Left lung (tissue), 10 donors: ENCODE results near the gene GZMB. TPM values are rescaled to one million over a fixed set of nuclear protein-coding genes. Genes with fewer than 3 reads are reported as not detected.
"Not testable (repeated sequence)": the region's sequence is repeated elsewhere in the genome, so short reads cannot be mapped to it uniquely, and the experiment has no call there.

Source experiments
- ATAC-seq: fragments of 200-7000 bp; cut with Tn5 transposase; one replicate; pipeline ENCODE4 v1.9.1; 2020; ENCODE audit warnings: moderate library complexity
- DNase-seq, 4 donors: peaks; one replicate each; pipeline ENCODE4 v3.0.0-alpha.2; 2013 to 2020
- H3K27ac ChIP-seq, 2 donors: fragments of 200-600 bp; sonication (generic) in 1 of 2; one replicate each; pipeline versions ENCODE4 v1.5.0 to v1.8.0; 2020 to 2021
- H3K27me3 ChIP-seq, 2 donors: fragments of 200-600 bp; sonication (generic) in 1 of 2; one replicate each; pipeline versions ENCODE4 v1.5.0 to v1.8.0; 2020 to 2021
- H3K36me3 ChIP-seq, 2 donors: fragments of 200-600 bp; sonication (generic) in 1 of 2; one replicate each; pipeline versions ENCODE4 v1.5.0 to v1.8.0; 2020 to 2021
- H3K4me1 ChIP-seq, 2 donors: fragments of 200-600 bp; one replicate each; pipeline ENCODE4 v1.8.0; 2021
- H3K4me3 ChIP-seq, 2 donors: fragments of 200-600 bp; sonication (generic) in 1 of 2; one replicate each; pipeline versions ENCODE4 v1.5.0 to v1.8.0; 2020 to 2021; ENCODE audit warnings: mild to moderate bottlenecking in 1 of 2
- H3K9me3 ChIP-seq, 2 donors: fragments of 200-600 bp; sonication (generic) in 1 of 2; one replicate each; pipeline versions ENCODE4 v1.5.0 to v1.8.0; 2020 to 2021
- CTCF ChIP-seq, 2 donors: fragments of 200-600 bp; sonication (generic) in 1 of 2; IDR thresholded peaks; one replicate each; pipeline versions ENCODE4 v1.5.0 to v1.8.0; 2021; ENCODE audit warnings: antibody characterized with exemption in 2 of 2
- intact Hi-C, 2 donors: fragments of 100-400 bp; cut with DNase I; formaldehyde crosslinking; loops; one replicate each; pipeline versions ENCODE4 v1.11.2 to v1.14.2; 2022
- polyA plus RNA-seq, 6 donors: library from polyadenylated mRNA; unstranded; fragments of 120-200 nt; gene quantifications; one replicate each; pipeline ENCODE4 v1.2.1, GENCODE V29; 2013; ENCODE audit not compliant: insufficient read length in 6 of 6
- total RNA-seq, 2 donors: library from RNA; stranded (reverse); fragmentation: NEBNext Ultra II Directional; extraction: Animal tissue kit (Norgen Biotek cat#: 25700); gene quantifications; one replicate each; pipeline ENCODE4 v1.2.1, GENCODE V29; 2021
- donor health status: DM: no; HTN: yes; CAD: no.
- donor health status: DM: no; HTN: no; CAD: no.

Gene GZMB
- total and polyA plus RNA-seq, 8 donors: 0.53 to 8.2 (median 1.6) TPM

DNA sequence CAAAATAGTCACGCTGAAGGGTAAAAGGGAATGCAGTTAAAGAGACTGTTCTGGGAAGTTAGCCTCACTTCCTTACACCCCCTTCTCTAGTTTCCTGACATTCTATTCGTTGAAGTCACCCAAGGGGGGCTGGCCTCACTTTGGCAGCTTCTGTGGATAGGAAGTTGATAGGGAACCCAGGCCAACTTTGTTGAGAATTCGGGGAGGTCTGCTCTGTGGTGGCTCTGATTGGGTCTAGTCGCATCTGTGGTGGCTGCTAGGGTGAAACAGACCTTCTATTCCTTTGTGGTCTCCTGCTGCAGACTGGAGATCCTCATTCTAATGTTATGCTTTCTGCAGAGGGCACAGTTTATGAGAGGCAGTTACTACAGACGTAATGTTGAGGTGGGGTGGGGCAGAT lies 28.8 kb upstream of the GZMB start:
- Histone ChIP-seq H3K36me3 (no peaks in the 10 kb centered on the region), H3K4me3 (no peak overlapping the region), H3K4me1 (peaks cover 0 to 21% of the 10 kb centered on the region in 2 donors), H3K27me3 (no peaks in the 10 kb centered on the region), H3K27ac (peak overlapping the region in 1 of 2 donors; percentile 25), H3K9me3 (no peaks in the 10 kb centered on the region)
- intact Hi-C loops: no loop called here
- no peak for TF ChIP-seq CTCF (IDR thresholded peaks at IDR 0.05)
- peak in 1 of 4 donors; percentile 10 for DNase-seq
- ATAC-seq: no peak

DNA sequence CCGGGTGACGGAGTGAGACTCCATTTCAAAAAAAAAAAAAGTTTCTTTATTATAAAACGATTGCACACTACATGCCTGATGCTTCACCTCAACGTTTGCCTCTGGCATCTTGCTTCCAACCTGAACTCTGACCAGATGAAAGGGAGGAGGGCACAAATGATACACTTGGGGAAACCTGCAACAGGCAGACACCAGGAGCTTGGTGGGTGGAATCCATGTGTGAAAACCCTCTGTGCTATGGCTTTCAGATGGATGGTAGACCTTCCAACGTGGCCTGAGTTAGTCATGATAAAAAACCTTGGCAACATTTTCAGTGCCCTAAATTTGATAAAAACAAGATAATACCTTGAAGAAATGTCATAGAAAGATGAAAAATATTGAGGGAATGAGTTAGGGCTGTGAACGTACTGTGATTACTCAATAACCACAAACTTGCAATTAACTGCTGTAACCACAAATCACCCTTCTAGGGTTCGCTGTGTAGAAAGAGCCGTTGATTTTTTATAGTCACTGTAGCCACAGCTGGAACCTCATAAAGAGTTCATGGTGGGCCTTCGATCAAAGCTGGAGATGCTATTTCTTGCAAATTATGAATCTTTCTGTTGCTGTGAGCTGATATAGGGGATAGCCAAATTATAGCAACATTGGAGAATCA lies 26.1 kb upstream of the GZMB start:
- no peak for DNase-seq
- Histone ChIP-seq H3K4me1 (peaks cover 0 to 16% of the 10 kb centered on the region in 2 donors), H3K9me3 (no peaks in the 10 kb centered on the region), H3K27ac (no peak overlapping the region), H3K4me3 (no peak overlapping the region), H3K36me3 (no peaks in the 10 kb centered on the region), H3K27me3 (no peaks in the 10 kb centered on the region)
- no peak for TF ChIP-seq CTCF (IDR thresholded peaks at IDR 0.05)
- intact Hi-C loops: no loop called here
- no peak for ATAC-seq

DNA sequence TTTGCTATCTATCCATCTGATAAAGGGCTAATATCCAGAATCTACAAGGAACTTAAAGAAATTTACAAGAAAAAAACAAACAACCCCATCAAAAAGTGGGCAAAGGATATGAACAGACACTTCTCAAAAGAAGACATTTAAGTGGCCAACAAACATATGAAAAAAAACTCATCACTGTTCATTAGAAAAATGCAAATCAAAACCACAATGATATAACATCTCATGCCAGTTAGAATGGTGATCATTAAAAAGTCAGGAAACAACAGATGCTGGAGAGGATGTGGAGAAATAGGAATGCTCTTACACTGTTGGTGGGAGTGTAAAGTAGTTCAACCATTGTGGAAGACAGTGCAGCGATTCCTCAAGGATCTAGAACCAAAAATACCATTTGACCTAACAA lies 14.4 kb upstream of the GZMB start:
- H3K36me3 ChIP-seq, intact Hi-C loops, DNase-seq, H3K4me3 ChIP-seq, H3K4me1 ChIP-seq, H3K27ac ChIP-seq, ATAC-seq, H3K27me3 ChIP-seq: not testable (repeated sequence)
- H3K9me3 ChIP-seq: peaks cover 3 to 21% of the 10 kb centered on the region in 2 donors

GRCh38 chr14:24639905-24640304 lies 5.9 kb upstream of the GZMB start:
- TF ChIP-seq CTCF (IDR thresholded peaks at IDR 0.05): no peak
- no peak overlapping the region for H3K27ac ChIP-seq

DNA sequence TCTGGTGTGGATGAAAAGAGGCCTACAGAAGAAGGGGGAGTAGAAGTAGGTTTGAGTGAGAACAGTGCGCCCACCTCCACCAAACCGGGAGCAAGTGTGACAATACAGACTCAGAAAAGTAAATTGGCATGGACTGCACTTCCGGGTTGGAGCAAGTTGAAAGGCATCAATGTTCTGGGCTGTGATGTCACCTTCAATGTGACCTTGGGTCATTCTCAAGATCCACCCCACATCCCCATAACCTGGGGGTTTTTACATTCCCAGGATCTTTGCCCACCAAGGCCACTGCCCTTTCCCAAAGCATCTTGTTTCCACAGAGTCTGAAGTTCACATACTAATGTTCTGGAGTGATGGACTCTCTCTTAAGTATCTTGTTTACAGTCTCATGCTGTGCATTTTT lies 5.3 kb upstream of the GZMB start:
- intact Hi-C loops: no loop called here
- H3K4me3 ChIP-seq: no peak overlapping the region
- ATAC-seq (no peak), DNase-seq (no peak)
- H3K27ac ChIP-seq: no peak overlapping the region
- H3K36me3 ChIP-seq: no peaks in the 10 kb centered on the region
- H3K9me3 ChIP-seq: no peaks in the 10 kb centered on the region
- H3K27me3 ChIP-seq: no peaks in the 10 kb centered on the region
- no peaks in the 10 kb centered on the region for H3K4me1 ChIP-seq
- no peak for TF ChIP-seq CTCF (IDR thresholded peaks at IDR 0.05)

More at GRCh38 chr14:24639905-24640304, 5.9 kb upstream of the GZMB start:
- intact Hi-C loops: no loop called here
- ATAC-seq: no peak
- Histone ChIP-seq H3K4me3 (no peak overlapping the region), H3K27me3 (no peaks in the 10 kb centered on the region), H3K36me3 (no peaks in the 10 kb centered on the region), H3K9me3 (no peaks in the 10 kb centered on the region), H3K4me1 (no peaks in the 10 kb centered on the region)
- DNase-seq: no peak

DNA sequence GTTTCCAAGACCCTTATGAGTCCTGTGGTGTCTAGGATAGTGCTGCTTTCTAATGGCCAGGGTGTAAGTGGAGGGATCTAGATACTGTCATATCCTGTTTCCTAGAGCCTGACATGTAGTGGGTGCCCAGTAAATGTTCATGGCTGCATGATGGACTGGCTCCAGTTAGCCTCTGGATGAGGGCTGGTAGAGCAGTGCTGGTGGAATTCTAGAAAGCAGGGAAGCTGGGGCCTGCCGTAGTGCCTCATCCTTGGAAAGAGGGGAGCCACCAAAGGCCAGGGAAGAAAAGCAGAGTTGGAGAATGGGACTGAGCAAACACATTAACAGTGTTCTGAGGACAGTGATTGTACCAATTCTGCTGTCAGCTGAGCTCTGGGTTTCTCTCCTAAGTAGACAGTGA lies 637 bp downstream of the GZMB start:
- peak overlapping the region in 1 of 2 donors; percentile 8 for H3K4me3 ChIP-seq

More for the DNA sequence above, 637 bp downstream of the GZMB start:
- no peak for TF ChIP-seq CTCF (IDR thresholded peaks at IDR 0.05)
- no peak for DNase-seq
- Histone ChIP-seq H3K4me1 (no peaks in the 10 kb centered on the region), H3K27ac (no peak overlapping the region), H3K9me3 (no peaks in the 10 kb centered on the region), H3K36me3 (no peaks in the 10 kb centered on the region), H3K27me3 (no peaks in the 10 kb centered on the region)
- ATAC-seq: no peak
- intact Hi-C loops: no loop called here
